GM21447 (cell line): ENCODE results near the gene TNK2.
"Not testable (repeated sequence)": the region's sequence is repeated elsewhere in the genome, so short reads cannot be mapped to it uniquely, and the experiment has no call there.

Source experiments
- ATAC-seq: cut with Tn5 transposase; IDR thresholded peaks from one replicate; pipeline ENCODE4 v1.9.1; 2021; ENCODE audit not compliant: unreplicated experiment

TNK2 gene

DNA sequence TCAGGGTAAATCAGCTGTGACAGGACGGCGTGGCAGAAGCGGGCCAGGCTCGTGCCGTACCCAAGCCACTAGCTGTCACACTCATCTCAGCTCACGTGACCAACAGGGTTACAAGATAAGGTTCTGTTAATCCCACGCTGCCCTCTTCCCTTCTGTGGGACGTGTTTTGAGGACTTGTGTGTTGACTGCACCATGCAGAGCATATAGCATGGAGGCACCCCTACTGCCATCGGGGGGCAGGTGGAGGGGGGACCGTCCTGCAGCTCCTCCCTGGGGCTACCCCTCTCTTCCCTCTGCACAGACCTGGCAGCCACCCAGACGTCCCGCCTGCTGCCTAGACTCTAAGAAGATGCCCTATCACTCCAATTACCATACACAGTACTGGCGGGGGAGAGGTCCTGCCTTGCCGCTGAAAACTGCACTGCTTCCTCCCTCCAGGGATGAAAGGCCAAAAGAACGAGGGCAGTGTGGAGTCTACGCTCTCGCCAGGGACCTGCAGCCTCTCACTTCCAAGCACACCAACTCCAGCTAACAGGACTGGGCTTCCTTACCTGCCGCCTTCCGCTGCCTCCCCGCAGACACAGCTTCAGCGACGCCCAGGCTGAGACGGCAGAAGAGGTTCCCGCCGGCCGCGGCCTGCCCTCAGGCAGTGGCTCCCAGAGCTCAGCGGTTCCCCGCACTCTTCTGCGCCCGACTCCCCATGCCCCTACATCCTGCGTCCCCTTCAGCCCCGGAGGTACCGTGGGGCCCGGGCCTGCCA is at the start of gene TNK2:
TSS of gene TNK2 (minus strand) at position 618 of the 760 bp plus-strand sequence. CDS start 19,963 bp downstream, outside the sequence.
- peak; percentile 31 for ATAC-seq

DNA sequence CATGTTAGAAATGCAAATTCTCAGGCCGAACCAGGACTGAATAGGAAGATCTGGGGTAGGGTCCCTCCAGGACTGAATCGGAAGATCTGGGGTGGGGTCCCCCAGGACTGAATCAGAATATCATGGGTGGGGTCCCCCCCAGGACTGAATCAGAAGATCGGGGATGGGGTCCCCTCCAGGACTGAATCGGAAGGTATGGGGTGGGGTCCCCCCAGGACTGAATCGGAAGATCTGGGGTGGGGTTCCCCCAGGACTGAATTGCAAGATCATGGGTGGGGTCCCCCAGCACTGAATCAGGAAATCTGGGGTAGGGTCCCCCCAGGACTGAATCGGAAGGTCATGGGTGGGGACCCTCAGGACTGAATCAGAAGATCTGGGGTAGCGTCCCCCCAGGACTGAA is 48.2 kb upstream of the TNK2 start:
- ATAC-seq: no peak

DNA sequence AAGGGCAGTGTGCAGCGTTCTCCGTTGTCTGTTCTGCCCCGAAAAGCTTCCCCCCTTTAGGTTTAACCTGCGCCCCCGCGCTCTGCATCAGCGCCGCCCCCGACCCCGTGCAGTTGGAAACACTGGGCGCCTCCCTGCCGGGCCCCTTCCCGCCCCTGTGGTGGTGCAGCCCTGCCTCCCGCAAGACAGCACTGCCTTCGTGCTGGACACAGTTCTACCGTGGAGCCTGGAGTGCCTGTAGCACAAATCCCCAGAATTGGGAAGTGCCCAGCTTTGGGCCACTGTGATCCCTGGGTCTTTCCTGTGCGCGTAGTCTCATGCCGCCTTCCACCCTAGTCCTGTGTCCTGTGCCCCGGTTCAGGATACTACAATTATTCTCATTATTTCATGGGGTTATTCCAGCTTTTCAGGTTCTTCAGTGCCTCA is 47.1 kb upstream of the TNK2 start:
- not testable (repeated sequence) for ATAC-seq

DNA sequence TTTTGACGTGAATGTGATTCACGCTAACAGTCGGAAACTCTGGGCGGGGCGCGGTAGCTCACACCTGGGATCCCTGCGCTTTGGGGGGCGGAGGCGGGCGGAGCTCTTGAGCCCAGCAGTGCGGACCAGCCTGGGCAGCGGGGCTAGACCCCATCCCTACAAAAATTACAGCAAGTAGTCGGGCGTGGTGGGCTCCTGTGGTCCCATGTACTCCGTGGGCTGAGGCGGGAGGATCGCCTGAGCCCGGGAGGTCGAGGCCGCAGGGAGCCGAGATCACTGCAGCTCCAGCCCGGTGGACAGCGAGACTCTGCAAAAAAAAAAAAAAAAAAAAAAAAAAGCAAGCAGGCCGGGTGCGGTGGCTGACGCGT is 46.4 kb upstream of the TNK2 start:
- ATAC-seq: peak; percentile 47

DNA sequence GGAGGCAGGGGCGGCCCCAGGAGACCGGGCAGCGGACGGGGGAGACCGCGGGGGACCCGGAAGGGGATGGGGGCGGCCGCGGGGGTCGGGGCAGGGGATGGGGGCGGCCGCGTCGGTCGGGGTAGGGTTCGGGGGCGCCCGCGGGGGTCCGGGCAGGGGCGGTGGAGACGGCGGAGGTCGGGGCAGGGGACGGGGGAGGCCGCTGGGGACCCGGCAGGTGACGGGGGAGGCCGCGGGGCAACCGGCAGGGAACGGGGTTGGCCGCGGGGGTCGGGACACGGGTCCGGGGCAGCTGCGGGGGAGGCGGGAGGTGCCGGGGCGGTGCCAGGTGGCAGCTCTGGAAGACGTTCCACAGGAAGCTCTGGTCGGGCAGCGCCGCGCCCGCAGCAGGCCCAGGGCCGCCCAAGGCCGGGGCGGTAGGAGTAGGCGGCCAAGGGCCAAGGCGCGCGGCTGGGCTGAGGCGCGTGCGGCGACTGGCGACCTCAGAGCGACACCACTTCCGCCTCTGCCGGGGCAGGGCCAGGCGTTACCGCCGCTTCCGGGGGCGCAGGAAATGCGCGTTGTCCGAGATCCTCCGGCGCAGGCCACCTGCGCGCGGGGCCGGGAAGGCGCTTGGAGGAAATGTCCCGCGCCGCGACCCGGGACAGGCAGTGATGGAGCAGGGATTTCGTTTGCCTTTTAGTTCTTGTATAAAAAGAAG is 45.9 kb upstream of the TNK2 start:
- ATAC-seq: peak; percentile 96

DNA sequence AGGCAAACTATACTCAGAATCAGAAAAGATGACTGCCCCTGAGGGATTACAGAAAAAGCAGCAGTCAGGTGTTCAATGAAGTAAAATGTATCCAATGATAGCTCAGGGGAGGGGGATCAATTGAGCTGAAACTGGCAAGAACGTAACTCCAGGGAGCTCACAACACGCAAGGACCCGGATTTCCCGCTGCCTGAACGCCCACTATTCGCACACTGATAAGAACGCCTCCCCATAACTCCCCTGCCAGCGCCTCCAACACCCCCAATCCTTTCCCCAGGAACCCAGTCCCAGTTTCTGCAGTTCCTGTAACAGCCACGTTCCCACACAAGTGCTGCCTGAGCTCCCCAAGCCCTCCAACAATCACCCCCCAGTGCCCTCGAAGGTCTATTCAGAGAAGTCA is 44.2 kb upstream of the TNK2 start:
- ATAC-seq: not testable (repeated sequence)

DNA sequence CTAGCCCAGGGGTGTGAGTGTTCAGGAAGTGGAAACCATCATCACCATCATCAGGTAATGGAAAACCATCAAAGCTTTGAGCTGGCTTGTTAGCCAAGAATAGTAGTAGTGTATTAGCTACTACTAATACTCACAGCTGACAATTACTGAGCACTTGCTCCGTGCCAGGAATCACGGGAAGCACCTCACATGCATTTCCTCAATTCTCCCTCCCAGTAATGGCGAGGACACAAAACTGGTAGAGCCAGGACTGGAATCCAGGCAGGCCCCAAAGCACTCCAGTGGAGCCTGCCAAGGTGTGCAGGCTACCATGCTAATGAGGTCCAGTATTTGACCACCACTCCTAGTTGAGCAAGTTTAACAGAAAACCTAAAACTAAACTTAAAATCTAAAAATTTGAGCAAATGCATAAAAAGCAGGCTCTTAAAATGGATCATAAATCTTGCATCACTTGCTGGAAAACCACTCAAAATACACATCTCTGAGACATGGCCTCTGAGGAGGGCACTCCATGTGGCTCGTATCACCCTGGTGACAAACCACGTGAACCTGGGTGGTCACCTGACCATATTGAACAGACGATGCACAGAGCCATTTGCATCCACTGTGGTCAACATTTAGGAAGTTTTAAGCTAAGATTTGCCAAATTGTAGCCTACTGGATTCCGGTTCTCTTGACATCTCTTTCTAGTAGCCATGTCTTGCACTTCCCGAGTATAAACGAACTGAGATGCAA is 43.3 kb upstream of the TNK2 start:
- not testable (repeated sequence) for ATAC-seq

DNA sequence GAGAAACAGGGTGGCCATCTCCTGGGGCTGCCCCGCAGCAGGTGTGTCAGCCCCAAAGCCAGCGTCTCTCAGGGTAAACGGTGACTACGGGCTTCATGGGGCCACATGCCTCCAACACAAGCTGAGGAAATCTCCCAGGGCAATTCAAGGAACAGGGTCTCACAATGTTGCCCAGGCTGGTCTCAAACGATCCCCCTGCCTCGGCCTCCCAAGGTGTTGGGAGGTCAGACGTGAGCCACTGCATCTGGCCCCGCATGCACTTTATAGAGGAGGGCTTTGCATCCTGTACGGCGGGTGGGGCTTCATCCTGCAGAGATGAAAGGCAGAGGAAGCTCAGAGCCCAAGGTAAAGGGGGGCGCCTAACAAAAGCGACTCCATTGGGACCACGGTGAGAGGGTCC is 42.4 kb upstream of the TNK2 start:
- ATAC-seq: not testable (repeated sequence)

DNA sequence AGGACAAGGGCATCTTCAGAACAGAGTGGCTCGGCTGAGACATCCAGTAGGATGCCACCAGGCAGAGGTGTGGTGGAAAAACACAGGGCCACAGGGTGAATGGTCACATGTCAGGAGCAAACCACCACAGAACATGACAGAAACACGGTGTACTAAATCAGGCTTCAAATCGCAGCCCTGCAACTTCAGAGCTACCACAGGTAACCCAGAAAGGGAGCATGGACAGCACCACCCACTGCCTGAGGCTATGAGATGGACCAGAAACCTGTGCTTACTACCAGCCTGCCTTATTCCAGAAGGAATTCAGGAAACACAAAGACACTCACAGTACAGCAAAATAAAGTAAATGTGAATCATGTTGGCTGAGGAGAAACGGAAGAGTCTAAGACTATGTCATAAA is 41.8 kb upstream of the TNK2 start:
- not testable (repeated sequence) for ATAC-seq

DNA sequence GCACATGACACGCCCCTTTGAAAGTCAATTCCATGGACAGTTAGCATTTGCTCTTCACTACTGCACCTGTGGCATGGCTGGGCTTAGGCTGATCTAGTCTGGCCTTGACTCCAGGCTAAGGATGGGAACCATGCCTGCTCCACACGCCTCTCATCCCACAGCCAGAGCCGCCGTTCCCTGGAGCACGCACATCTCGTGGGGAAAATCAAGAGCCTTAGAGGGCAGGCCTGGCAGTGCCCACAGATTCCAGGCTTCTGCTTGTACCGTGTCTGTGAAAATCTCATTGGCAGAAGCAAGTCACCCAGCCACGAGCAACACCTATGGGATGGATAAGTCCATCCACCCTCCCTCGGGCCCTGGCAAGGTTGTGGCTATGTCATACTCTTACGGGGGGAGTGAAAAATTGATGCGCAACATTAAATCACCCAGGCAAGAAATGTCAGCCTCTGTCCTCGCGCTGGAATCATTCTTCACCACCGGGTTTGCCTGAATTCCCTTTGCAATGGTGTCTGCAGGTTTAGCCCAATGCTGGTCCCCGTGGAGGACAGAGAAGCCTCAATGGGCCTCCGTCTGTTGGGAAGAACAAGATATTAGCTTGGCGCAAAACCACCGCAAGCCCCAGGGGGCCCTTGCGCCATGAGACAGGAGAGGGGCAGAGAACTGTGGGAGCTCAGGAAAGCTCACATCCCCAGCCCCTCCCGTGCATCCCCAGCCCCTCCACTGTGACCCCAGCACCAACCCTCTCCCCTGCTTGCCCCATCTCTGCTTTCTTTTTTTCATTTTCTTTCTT is 38.8 kb upstream of the TNK2 start:
- ATAC-seq: not testable (repeated sequence)

DNA sequence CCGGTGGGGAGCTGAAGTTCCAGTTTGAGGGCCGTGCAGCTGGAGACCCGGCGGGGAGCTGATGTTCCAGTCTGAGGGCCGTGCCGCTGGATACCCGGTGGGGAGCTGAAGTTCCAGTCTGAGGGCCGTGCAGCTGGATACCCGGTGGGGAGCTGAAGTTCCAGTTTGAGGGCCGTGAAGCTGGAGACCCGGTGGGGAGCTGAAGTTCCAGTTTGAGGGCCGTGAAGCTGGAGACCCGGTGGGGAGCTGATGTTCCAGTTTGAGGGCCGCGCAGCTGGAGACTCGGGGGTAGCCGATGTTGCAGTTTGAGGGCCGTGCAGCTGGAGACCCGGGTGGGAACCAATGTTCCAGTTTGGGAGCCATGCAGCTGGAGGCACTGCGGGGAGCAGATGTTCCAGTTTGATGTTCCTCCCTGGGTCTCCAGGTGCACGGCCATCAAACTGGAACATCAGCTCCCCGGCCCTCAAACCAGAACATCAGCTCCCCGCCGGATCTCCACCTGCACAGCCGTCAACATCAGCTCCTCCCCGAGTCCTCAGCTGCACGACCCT is 33.0 kb upstream of the TNK2 start:
- ATAC-seq: not testable (repeated sequence)

DNA sequence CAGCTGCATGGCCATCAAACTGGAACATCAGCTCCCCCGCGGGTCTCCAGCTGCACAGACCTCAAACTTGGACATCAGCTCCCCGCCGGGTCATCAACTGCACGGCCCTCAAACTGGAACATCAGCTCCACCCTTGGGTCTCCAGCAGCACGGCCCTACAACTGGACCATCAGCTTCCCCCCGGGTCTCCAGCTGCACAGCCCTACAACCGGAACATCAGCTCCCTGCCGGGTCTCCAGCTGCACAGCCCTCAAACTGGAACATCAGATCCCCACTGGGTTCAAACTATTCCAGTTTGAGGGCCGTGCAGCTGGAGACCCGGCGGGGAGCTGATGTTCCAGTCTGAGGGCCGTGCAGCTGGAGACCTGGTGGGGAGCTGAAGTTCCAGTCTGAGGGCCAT is 32.5 kb upstream of the TNK2 start:
- ATAC-seq: not testable (repeated sequence)

DNA sequence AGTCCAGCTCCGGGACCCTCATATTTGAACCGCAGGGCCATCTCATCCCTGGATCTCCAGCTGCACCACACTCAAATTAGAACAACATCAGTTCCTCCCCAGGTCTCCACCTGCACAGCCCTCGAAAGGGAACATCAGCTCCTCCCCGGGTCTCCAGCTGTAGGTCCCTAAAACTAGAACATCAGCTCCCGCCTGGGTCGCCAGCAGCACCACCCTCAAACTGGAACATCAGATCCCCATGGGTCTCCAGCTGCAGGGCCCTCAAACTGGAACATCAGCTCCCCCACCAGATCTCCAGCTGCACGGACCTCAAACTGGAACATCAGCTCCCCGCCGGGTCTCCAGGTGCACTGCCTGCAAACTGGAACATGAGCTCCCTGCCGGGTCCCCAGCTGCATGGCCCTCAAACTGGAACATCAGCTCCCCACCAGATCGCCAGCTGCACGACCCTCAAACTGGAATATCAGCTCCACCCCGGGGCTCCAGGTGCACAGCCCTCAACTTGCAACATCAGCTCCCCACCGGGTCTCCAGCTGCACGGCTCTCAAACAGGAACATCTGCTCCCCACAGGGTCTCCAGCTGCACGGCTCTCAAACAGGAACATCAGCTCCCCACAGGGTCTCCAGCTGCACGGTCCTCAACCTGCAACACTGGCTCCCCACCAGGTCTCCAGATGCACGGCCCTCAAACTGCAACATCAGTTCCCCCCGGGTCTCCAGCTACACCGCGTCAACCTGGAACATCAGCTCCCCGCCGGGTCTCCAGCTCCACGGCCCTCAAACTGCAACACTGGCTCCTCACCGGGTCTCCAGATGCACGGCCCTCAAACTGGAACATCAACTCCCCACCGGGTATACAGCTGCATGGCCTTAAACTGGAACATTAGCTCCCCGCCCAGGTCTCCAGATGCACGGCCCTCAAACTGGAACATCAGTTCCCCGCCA is 31.4 kb upstream of the TNK2 start:
- not testable (repeated sequence) for ATAC-seq

DNA sequence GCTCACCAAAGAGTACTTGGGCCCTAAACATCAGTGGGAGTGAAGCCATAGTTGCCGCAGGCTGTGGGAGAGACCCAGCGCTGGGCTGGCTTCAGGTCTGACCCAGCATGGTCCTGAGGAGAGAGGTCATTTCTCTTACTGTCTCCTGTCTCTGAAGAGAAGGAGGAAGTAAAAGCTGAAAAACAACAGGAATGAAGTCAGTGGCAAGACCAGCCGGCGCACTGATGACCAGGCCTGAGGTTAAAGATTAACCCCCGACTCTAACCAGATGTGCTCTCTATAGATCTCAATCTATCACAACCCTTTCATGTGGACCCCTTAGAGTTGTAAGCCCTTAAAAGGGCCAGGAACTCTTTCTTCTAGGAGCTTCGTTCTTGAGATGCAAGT is 24.7 kb upstream of the TNK2 start:
- ATAC-seq: not testable (repeated sequence)

DNA sequence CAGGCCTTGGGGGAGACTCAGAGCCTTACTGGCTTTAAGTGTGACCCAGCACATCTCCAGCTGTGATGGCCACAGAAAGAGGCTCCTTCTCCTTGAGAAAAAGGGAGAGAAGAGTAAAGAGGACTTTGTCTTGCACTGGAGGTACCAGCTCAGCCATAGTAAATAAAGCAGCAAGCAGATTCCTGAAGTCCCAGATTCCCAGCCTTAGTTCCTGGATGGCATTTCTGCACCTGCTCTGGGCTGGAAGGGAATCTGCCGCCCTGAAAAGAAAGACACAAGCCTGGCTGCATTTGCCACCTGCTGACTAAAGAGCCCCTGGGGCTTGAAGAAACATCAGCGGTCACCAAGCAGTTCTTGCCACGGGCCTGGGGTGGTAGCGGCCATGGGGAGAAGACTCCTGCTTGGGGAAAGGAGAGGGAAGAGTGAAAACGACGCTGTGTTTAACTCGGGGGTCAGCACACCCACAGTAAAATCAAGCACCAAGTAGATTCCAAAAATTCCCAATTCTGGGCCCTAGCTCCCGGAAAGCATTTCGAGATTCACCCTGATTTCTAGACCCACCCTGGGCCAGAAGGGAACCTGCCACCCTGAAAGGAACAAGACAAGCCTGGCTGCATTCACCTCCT is 24.2 kb upstream of the TNK2 start:
- no peak for ATAC-seq

DNA sequence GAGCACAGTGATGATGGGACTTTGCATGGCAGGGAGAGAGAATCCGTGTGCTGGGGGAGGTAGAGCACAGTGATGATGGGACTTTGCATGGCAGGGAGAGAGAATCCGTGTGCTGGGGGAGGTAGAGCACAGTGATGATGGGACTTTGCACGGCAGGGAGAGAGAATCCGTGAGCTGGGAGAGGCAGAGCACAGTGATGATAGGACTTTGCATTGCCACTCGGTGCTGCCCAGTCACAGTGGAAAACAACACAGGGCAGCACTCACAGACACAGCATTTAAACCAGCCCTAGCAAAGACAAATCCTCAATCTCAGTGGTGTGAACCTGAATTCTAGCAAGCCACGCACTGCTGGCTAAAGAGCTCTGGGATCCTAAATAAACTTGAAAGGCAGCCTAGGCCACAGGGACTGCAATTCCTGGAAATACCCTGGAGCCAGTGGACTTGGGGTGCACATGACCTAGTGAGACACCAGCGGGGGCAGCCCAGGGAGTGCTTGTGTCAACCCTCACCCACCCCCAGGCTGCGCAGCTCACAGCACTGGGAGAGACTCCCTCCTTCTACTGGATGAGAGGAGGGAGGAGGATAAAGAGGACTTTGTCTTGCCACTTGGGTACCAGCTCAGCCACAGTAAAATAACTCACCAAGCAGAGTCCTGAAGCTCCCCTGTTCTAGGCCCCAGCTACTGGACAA is 23.4 kb upstream of the TNK2 start:
- ATAC-seq: no peak

DNA sequence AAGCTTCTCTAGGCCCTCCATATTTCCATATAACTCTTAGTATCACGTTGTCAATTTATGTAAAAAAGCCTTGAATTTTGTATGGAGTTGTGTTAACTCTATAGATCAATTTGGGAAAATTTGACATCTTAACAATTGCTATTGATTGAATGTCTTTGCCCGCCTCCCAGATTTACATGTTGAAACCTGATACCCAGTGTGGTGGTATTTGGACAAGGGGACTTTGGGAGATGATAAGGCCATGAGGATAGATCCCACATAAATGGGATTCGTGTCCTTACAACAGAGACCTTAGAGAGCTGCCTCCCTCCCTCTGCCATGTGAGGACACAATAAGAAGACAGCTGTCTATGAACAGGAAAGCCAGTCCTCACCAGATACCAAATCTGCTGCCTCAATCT is 21.1 kb upstream of the TNK2 start:
- ATAC-seq: no peak

DNA sequence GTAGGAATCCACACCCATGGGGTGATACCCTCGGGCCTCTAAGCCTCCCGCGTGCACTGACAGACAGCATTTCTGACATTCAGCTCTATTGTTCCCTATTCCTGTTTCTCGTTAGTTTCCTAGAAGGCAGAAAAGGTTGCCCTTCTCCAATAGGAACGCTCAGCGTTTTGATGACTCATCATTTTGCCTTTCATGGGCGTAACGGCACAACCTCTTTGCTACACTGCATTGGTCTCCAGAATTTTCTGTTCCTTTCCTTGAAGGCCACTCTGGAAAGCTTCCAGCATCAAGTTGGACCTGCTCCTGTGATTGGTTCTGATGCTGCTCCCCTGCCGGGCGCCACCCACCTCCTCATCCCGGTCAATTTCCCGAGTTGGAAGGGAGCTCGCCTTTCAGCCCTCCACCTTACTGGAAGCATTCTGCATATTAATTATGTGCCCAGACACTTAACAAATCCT is 13.0 kb upstream of the TNK2 start:
- ATAC-seq: no peak
